SK-N-SH (cell line): ENCODE results near the gene ETV3L. TPM values are rescaled to one million over a fixed set of nuclear protein-coding genes. Genes with fewer than 3 reads are reported as not detected.

Experiments used
- CTCF ChIA-PET: fragments of 300-600, 350-600 bp; formaldehyde crosslinking; extraction: SDS; loops from one replicate; lab custom pipeline; 2021; lab: Yijun Ruan, JAX
- POLR2A ChIA-PET: fragments of 350-600 bp; sonication (Branson Sonifier 250); formaldehyde crosslinking; extraction: SDS; loops from one replicate; lab custom pipeline; 2020; ENCODE audit warnings: antibody characterized with exemption, inconsistent platforms; lab: Yijun Ruan, JAX
- DNase-seq: peaks from one replicate; pipeline ENCODE4 v3.0.0; 2012
- H2AFZ ChIP-seq: fragments of 200-600 bp; sonication (generic); 2 replicates; pipeline ENCODE4 v1.8.1; 2016; ENCODE audit warnings: antibody characterized with exemption, mild to moderate bottlenecking, low read depth
- H3F3A ChIP-seq: fragments of 200-600 bp; sonication (generic); replicated peaks from 2 replicates; pipeline ENCODE3; 2016; ENCODE audit warnings: antibody characterized with exemption, mild to moderate bottlenecking; ENCODE audit not compliant: insufficient read depth
- H3K27ac ChIP-seq, 2 experiments: fragments of 200-500 bp in 1 of 2; fragments of 200-600 bp in 1 of 2; sonication (Bioruptor generic) in 1 of 2; sonication (generic), shearing (Covaris generic) in 1 of 2; 2 replicates each; pipeline versions ENCODE4 v1.5.1 to v1.6.1; 2014 to 2016; ENCODE audit warnings: low read depth in 2 of 2, inconsistent platforms in 1 of 2, low read length in 1 of 2, mild to moderate bottlenecking in 1 of 2, mixed read lengths in 1 of 2
- H3K27me3 ChIP-seq: fragments of 200-600 bp; sonication (generic), shearing (Covaris generic); 2 replicates; pipeline ENCODE4 v1.6.1; 2016; ENCODE audit warnings: mixed run types; ENCODE audit not compliant: insufficient read depth
- H3K36me3 ChIP-seq, 2 experiments: fragments of 200-500 bp in 1 of 2; fragments of 200-600 bp in 1 of 2; sonication (Bioruptor generic) in 1 of 2; sonication (generic) in 1 of 2; replicated peaks in 1 of 2; 2 replicates each; pipeline versions ENCODE3 to v1.5.1; 2014 to 2016; ENCODE audit warnings: low read length in 1 of 2, mild to moderate bottlenecking in 1 of 2; ENCODE audit not compliant: insufficient read depth in 2 of 2, control insufficient read depth in 1 of 2
- H3K4me1 ChIP-seq, 2 experiments: fragments of 200-500 bp in 1 of 2; fragments of 200-600 bp in 1 of 2; sonication (Bioruptor generic) in 1 of 2; sonication (generic), shearing (Covaris generic) in 1 of 2; 2 replicates each; pipeline versions ENCODE4 v1.5.1 to v1.6.1; 2014 to 2016; ENCODE audit warnings: low read depth in 1 of 2, low read length in 1 of 2, mixed run types in 1 of 2; ENCODE audit not compliant: insufficient read depth in 2 of 2, control insufficient read depth in 1 of 2
- H3K4me2 ChIP-seq: fragments of 200-600 bp; sonication (generic), shearing (Covaris generic); 2 replicates; pipeline ENCODE4 v1.6.1; 2017; ENCODE audit warnings: mixed run types
- H3K4me3 ChIP-seq, 2 experiments: fragments of 200-500 bp in 1 of 2; fragments of 200-600 bp in 1 of 2; sonication (Bioruptor generic) in 1 of 2; sonication (generic), shearing (Covaris generic) in 1 of 2; 2 replicates each; pipeline versions ENCODE4 v1.5.1 to v1.8.1; 2014 to 2016; ENCODE audit warnings: low read depth in 2 of 2, inconsistent platforms in 1 of 2, low read length in 1 of 2, mild to moderate bottlenecking in 1 of 2, mixed read lengths in 1 of 2, moderate library complexity in 1 of 2
- H3K79me2 ChIP-seq: fragments of 200-600 bp; sonication (generic); 2 replicates; pipeline ENCODE4 v1.8.1; 2017; ENCODE audit warnings: mild to moderate bottlenecking; ENCODE audit not compliant: insufficient read depth
- H3K9ac ChIP-seq: fragments of 200-600 bp; sonication (generic); 2 replicates; pipeline ENCODE4 v1.6.1; 2017; ENCODE audit warnings: mixed run types
- H3K9me2 ChIP-seq: fragments of 200-600 bp; sonication (generic); 2 replicates; pipeline ENCODE4 v1.6.1; 2017; ENCODE audit warnings: mixed run types
- H3K9me3 ChIP-seq: fragments of 200-600 bp; sonication (generic); 2 replicates; pipeline ENCODE4 v1.6.1; 2017; ENCODE audit warnings: mixed run types, mild to moderate bottlenecking, moderate library complexity
- H4K20me1 ChIP-seq: fragments of 200-600 bp; sonication (generic); 2 replicates; pipeline ENCODE4 v1.6.1; 2017; ENCODE audit warnings: mild to moderate bottlenecking, mixed run types; ENCODE audit not compliant: insufficient read depth
- ELF1 ChIP-seq: IDR thresholded peaks from 2 replicates; pipeline ENCODE4 v1.4.0; 2012
- EP300 ChIP-seq, 2 experiments: IDR thresholded peaks; 2 replicates each; pipeline versions ENCODE4 v1.4.0 to v1.6.1; 2012; ENCODE audit warnings: borderline replicate concordance in 1 of 2, low read depth in 1 of 2, low read length in 1 of 2
- EZH2phosphoT487 ChIP-seq: fragments of 200-600 bp; sonication (generic); IDR thresholded peaks from 2 replicates; pipeline ENCODE4 v1.6.1; 2017; ENCODE audit warnings: low read depth, mixed run types, mild to moderate bottlenecking, antibody characterized with exemption, moderate library complexity, borderline replicate concordance
- FOSL2 ChIP-seq: IDR thresholded peaks from 2 replicates; pipeline ENCODE4 v1.4.0; 2012; ENCODE audit warnings: low read depth, mild to moderate bottlenecking, moderate library complexity, borderline replicate concordance
- IRF3 ChIP-seq: fragments of 150-350 bp; IDR thresholded peaks from 2 replicates; pipeline ENCODE4 v1.6.1; 2016; ENCODE audit warnings: mild to moderate bottlenecking, low read depth, low read length
- PBX3 ChIP-seq: IDR thresholded peaks from 2 replicates; pipeline ENCODE4; 2012
- POLR2AphosphoS5 ChIP-seq: IDR thresholded peaks from 2 replicates; pipeline ENCODE4 v1.6.1; 2012; ENCODE audit warnings: low read depth, low read length
- RAD21 ChIP-seq: IDR thresholded peaks from 2 replicates; pipeline ENCODE4 v1.6.1; 2012; ENCODE audit warnings: mild to moderate bottlenecking, low read length
- REST ChIP-seq: IDR thresholded peaks from 2 replicates; pipeline ENCODE4 v1.6.1; 2012; ENCODE audit warnings: mild to moderate bottlenecking, low read depth, low read length, moderate library complexity
- RFX5 ChIP-seq: IDR thresholded peaks from 2 replicates; pipeline ENCODE4 v1.6.1; 2012; ENCODE audit warnings: mild to moderate bottlenecking, improper control_type of control experiment, low read length
- RXRA ChIP-seq: IDR thresholded peaks from 2 replicates; pipeline ENCODE4 v1.4.0; 2012; ENCODE audit warnings: low read depth, mild to moderate bottlenecking, borderline replicate concordance
- SIN3A ChIP-seq: IDR thresholded peaks from 2 replicates; pipeline ENCODE4 v1.6.1; 2012; ENCODE audit warnings: low read depth, mild to moderate bottlenecking, low read length, moderate library complexity, borderline replicate concordance
- TAF1 ChIP-seq: IDR thresholded peaks from 2 replicates; pipeline ENCODE4 v1.6.1; 2012; ENCODE audit warnings: low read depth, mild to moderate bottlenecking, low read length, moderate library complexity, borderline replicate concordance
- TCF12 ChIP-seq: IDR thresholded peaks from 2 replicates; pipeline ENCODE4 v1.4.0; 2012
- USF1 ChIP-seq: IDR thresholded peaks from 2 replicates; pipeline ENCODE4 v1.4.0; 2012; ENCODE audit warnings: low read depth, borderline replicate concordance
- USF2 ChIP-seq: fragments of 150-350 bp; IDR thresholded peaks from 2 replicates; pipeline ENCODE4 v1.6.1; 2017; ENCODE audit warnings: antibody characterized with exemption, low read length, low read depth, borderline replicate concordance
- YY1 ChIP-seq: IDR thresholded peaks from 2 replicates; pipeline ENCODE4 v1.4.0; 2012; ENCODE audit warnings: low read depth, mild to moderate bottlenecking
- ZBTB33 ChIP-seq: IDR thresholded peaks from 2 replicates; pipeline ENCODE4 v1.4.0; 2012; ENCODE audit warnings: low read depth, borderline replicate concordance
- WGBS: methylation state at CpG from one replicate; pipeline ENCODE4 v1.1.6; 2017; ENCODE audit warnings: low lambda C conversion rate; 5-methylcytosine and 5-hydroxymethylcytosine counted together
- polyA plus RNA-seq, 3 experiments: library from polyadenylated mRNA; depleted of rRNA; stranded (reverse); fragments of >200 nt; gene quantifications; 2 replicates each; pipeline ENCODE4 v1.2.3, GENCODE V29; 2012

Gene ETV3L
- polyA plus RNA-seq, 1 of the 3 experiments (the other 2 are of a cell fraction) = not detected

- ChIA-PET POLR2A (no interaction called here), CTCF (interaction anchor here (0.6 to 2.2 kb wide), 3 partner anchors 8 to 166 kb away, joined by 3 to 10 read pairs (median 5); no protein-coding TSS in a partner anchor)
- Histone ChIP-seq H3K27me3 (no peaks in the 10 kb centered on the region; the same call in 1 of the 2 replicates), H3K9me2 (no peaks in the 10 kb centered on the region), H3K79me2 (no peaks in the 10 kb centered on the region), H3K4me1 (peaks cover 0 to 8% of the 10 kb centered on the region in 2 experiments; a peak in 1 of 4 replicates), H3K9me3 (no peaks in the 10 kb centered on the region), H3K36me3 (no peaks in the 10 kb centered on the region), H3K9ac (no peak overlapping the region), H3K4me2 (no peak overlapping the region), H4K20me1 (no peaks in the 10 kb centered on the region), H3F3A (no peaks in the 10 kb centered on the region), H2AFZ (no peak overlapping the region), H3K4me3 (no peak overlapping the region), H3K27ac (no peak overlapping the region)
- 91% methylated on average over 1 of the region's 1 CpG for WGBS
- no peak for DNase-seq
- TF ChIP-seq TAF1 = no peak
- TF ChIP-seq TCF12 = no peak
- no peak for TF ChIP-seq REST
- TF ChIP-seq PBX3 = no peak
- no peak for TF ChIP-seq ELF1
- no peak for TF ChIP-seq IRF3
- no peak for TF ChIP-seq FOSL2
- TF ChIP-seq EP300 (IDR thresholded peaks at IDR 0.05; ENCODE audit: borderline replicate concordance in 1 of 2, low read depth in 1 of 2, low read length in 1 of 2) = no peak
- TF ChIP-seq SIN3A = no peak
- no peak for TF ChIP-seq RAD21
- TF ChIP-seq RXRA = no peak
- TF ChIP-seq USF1 = no peak
- TF ChIP-seq POLR2AphosphoS5 = no peak
- no peak for TF ChIP-seq RFX5
- no peak for TF ChIP-seq YY1
- TF ChIP-seq ZBTB33 = no peak
- no peak for TF ChIP-seq USF2
- no peak for TF ChIP-seq EZH2phosphoT487
Observed at GRCh38 chr1:157077394-157077793, 22.2 kb downstream of the ETV3L start.
